Uterus (tissue), 2 donors: ENCODE measurements around the gene ZNF423.

Source experiments
- POLR2A ChIP-seq, 2 donors: fragments of 450-650 bp; IDR thresholded peaks; one replicate each; pipeline ENCODE4 v1.6.1; 2016; ENCODE audit warnings: antibody characterized with exemption in 2 of 2, mild to moderate bottlenecking in 1 of 2, moderate library complexity in 1 of 2
- TF ChIP-seq, protein P1 (sequence below), 4 experiments: fragments of 200-600 bp in 2 of 4; fragments of 450-650 bp in 2 of 4; sonication (generic) in 2 of 4; IDR thresholded peaks; one replicate each; pipeline ENCODE4 v1.5.1; 2016 to 2019; ENCODE audit warnings: antibody characterized with exemption in 4 of 4, mild to moderate bottlenecking in 2 of 4, moderate library complexity in 1 of 4

GRCh38 chr16:49738001-49738400 is 117.9 kb downstream of the ZNF423 start:
- TF ChIP-seq, protein P1, sequence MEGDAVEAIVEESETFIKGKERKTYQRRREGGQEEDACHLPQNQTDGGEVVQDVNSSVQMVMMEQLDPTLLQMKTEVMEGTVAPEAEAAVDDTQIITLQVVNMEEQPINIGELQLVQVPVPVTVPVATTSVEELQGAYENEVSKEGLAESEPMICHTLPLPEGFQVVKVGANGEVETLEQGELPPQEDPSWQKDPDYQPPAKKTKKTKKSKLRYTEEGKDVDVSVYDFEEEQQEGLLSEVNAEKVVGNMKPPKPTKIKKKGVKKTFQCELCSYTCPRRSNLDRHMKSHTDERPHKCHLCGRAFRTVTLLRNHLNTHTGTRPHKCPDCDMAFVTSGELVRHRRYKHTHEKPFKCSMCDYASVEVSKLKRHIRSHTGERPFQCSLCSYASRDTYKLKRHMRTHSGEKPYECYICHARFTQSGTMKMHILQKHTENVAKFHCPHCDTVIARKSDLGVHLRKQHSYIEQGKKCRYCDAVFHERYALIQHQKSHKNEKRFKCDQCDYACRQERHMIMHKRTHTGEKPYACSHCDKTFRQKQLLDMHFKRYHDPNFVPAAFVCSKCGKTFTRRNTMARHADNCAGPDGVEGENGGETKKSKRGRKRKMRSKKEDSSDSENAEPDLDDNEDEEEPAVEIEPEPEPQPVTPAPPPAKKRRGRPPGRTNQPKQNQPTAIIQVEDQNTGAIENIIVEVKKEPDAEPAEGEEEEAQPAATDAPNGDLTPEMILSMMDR (IDR thresholded peaks at IDR 0.05), result no peak
- TF ChIP-seq POLR2A (IDR thresholded peaks at IDR 0.05), result no peak
